ENCODE results near the gene STMN1. TPM values are rescaled to one million over a fixed set of nuclear protein-coding genes. Genes with fewer than 3 reads are reported as not detected.
A peak's percentile ranks its signal among the peaks of the same experiment; 100 is the strongest.
"Not testable (repeated sequence)": the region's sequence is repeated elsewhere in the genome, so short reads cannot be mapped to it uniquely, and the experiment has no call there.

The STMN1 gene
- total RNA-seq, 1 experiment from 2014 or later: 933 TPM

DNA sequence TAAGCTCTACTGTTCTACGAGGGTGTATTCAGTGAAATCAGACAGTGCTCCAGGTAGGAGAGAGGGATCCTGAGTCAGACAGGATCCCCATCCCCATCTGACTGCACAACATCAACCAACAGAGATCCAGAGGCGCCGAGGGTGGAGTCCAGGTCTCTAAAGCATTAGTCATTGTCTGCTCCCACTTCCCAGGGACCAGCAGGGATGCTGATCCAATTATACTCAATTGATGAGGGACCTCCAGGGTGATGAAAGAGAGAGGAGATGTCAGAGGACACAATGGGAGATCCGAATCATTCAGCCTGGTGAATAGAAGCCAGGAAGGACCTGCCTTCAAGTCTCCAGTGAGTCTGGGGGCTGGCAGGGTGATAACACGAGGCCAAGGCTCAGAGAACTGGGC, 39.5 kb upstream of the STMN1 start:
- TF ChIP-seq, protein P1, sequence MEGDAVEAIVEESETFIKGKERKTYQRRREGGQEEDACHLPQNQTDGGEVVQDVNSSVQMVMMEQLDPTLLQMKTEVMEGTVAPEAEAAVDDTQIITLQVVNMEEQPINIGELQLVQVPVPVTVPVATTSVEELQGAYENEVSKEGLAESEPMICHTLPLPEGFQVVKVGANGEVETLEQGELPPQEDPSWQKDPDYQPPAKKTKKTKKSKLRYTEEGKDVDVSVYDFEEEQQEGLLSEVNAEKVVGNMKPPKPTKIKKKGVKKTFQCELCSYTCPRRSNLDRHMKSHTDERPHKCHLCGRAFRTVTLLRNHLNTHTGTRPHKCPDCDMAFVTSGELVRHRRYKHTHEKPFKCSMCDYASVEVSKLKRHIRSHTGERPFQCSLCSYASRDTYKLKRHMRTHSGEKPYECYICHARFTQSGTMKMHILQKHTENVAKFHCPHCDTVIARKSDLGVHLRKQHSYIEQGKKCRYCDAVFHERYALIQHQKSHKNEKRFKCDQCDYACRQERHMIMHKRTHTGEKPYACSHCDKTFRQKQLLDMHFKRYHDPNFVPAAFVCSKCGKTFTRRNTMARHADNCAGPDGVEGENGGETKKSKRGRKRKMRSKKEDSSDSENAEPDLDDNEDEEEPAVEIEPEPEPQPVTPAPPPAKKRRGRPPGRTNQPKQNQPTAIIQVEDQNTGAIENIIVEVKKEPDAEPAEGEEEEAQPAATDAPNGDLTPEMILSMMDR (conservative IDR thresholded peaks at IDR 0.05; ENCODE audit: low read depth, low read length): no peak
- no peak for TF ChIP-seq EZH2 (IDR thresholded peaks at IDR 0.05; ENCODE audit: borderline replicate concordance, low read depth, low read length, poor library complexity, severe bottlenecking)
- peak; percentile 66 for DNase-seq (ENCODE audit: low spot score)
- no TSS peak for BruUV-seq (replicated peaks)
- H3K4me3 ChIP-seq (ENCODE audit: low read depth, low read length, poor library complexity, severe bottlenecking): no peak overlapping the region
- no peaks in the 10 kb centered on the region for H3K27me3 ChIP-seq (replicated peaks; ENCODE audit: insufficient read depth, low read depth, low read length, poor library complexity)
- no peak overlapping the region for H3K27ac ChIP-seq (ENCODE audit: low read depth, low read length, poor library complexity, severe bottlenecking)
- CTCF ChIA-PET: no interaction called here
- intact Hi-C loops (cut with micrococcal nuclease; ENCODE audit: unreplicated experiment): no loop called here
- no peaks in the 10 kb centered on the region for H3K4me1 ChIP-seq (ENCODE audit: insufficient read depth, low read length, poor library complexity, severe bottlenecking)
- POLR2A ChIA-PET (ENCODE audit: low non-redundant PET): no interaction called here
- H3K36me3 ChIP-seq (ENCODE audit: insufficient read depth, low read length, poor library complexity, severe bottlenecking): no peaks in the 10 kb centered on the region
- no peaks in the 10 kb centered on the region for H3K9me3 ChIP-seq (ENCODE audit: low read depth, low read length, poor library complexity, severe bottlenecking)

DNA sequence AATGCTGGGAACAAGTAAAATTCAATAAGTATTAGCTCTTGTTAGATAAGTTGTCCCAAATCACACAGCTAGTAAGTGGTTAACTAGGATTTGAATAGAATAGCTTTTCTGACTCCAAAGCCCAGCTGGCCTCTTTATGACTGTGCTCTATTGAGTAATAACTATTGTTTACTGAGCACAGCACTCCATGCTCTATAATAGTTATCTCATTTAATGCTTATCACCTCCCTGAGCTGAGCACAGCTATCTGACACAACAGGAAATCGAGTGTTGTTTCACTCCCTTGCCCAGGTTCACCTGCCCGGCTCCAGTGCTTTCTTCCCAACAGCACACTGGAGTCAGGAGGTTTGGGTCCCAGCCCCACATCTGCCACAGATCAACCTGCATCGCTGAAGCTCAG, 38.8 kb upstream of the STMN1 start:
- no peak overlapping the region for H3K27ac ChIP-seq (ENCODE audit: low read depth, low read length, poor library complexity, severe bottlenecking)
- DNase-seq (ENCODE audit: low spot score): peak; percentile 33
- H3K27me3 ChIP-seq (replicated peaks; ENCODE audit: insufficient read depth, low read depth, low read length, poor library complexity): no peaks in the 10 kb centered on the region
- no peaks in the 10 kb centered on the region for H3K9me3 ChIP-seq (ENCODE audit: low read depth, low read length, poor library complexity, severe bottlenecking)
- no peak for TF ChIP-seq EZH2 (IDR thresholded peaks at IDR 0.05; ENCODE audit: borderline replicate concordance, low read depth, low read length, poor library complexity, severe bottlenecking)
- TF ChIP-seq, protein P1 (conservative IDR thresholded peaks at IDR 0.05; ENCODE audit: low read depth, low read length): no peak
- intact Hi-C loops (cut with micrococcal nuclease; ENCODE audit: unreplicated experiment): no loop called here
- no peaks in the 10 kb centered on the region for H3K4me1 ChIP-seq (ENCODE audit: insufficient read depth, low read length, poor library complexity, severe bottlenecking)
- ChIA-PET POLR2A (ENCODE audit: low non-redundant PET) (no interaction called here), CTCF (interaction anchor here (0.5 to 0.6 kb wide), 2 partner anchors 12 to 53 kb away, joined by 3 read pairs; partner anchors contain the start of gene PAFAH2)
- no TSS peak for BruUV-seq (replicated peaks)
- H3K36me3 ChIP-seq (ENCODE audit: insufficient read depth, low read length, poor library complexity, severe bottlenecking): no peaks in the 10 kb centered on the region
- H3K4me3 ChIP-seq (ENCODE audit: low read depth, low read length, poor library complexity, severe bottlenecking): no peak overlapping the region

DNA sequence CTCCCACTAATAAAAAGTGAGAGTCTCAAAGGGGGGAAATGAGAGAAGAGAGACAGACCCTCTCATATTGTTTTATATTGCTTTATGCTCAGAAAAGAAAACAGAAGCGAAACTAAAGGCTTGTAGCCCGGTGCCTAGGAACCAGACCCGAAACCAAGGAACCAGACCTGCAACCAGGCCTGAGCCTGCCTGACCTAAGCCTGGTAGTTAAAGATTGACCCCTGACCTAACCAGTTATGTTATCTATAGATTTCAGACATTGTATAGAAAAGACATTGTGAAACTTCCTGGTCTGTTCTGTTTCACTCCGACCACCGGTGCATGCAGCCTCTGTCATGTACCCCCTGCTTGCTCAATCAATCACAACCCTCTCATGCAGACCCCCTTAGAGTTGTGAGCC, 37.3 kb upstream of the STMN1 start:
- POLR2A ChIA-PET (ENCODE audit: low non-redundant PET); CTCF ChIA-PET; intact Hi-C loops (cut with micrococcal nuclease; ENCODE audit: unreplicated experiment); H3K27ac ChIP-seq (ENCODE audit: low read depth, low read length, poor library complexity, severe bottlenecking); DNase-seq (ENCODE audit: low spot score); H3K36me3 ChIP-seq (ENCODE audit: insufficient read depth, low read length, poor library complexity, severe bottlenecking); BruUV-seq (replicated peaks); H3K27me3 ChIP-seq (replicated peaks; ENCODE audit: insufficient read depth, low read depth, low read length, poor library complexity); H3K4me3 ChIP-seq (ENCODE audit: low read depth, low read length, poor library complexity, severe bottlenecking); H3K4me1 ChIP-seq (ENCODE audit: insufficient read depth, low read length, poor library complexity, severe bottlenecking); H3K9me3 ChIP-seq (ENCODE audit: low read depth, low read length, poor library complexity, severe bottlenecking): not testable (repeated sequence)

GRCh38 chr1:25936947-25937346, 30.7 kb upstream of the STMN1 start:
- no peaks in the 10 kb centered on the region for H3K4me1 ChIP-seq (ENCODE audit: insufficient read depth, low read length, poor library complexity, severe bottlenecking)
- no peak for TF ChIP-seq EZH2 (IDR thresholded peaks at IDR 0.05; ENCODE audit: borderline replicate concordance, low read depth, low read length, poor library complexity, severe bottlenecking)
- TF ChIP-seq, protein P1 (conservative IDR thresholded peaks at IDR 0.05; ENCODE audit: low read depth, low read length): no peak
- BruUV-seq (replicated peaks): no TSS peak
- H3K9me3 ChIP-seq (ENCODE audit: low read depth, low read length, poor library complexity, severe bottlenecking): no peaks in the 10 kb centered on the region
- CTCF ChIA-PET: no interaction called here
- no peak overlapping the region for H3K27ac ChIP-seq (ENCODE audit: low read depth, low read length, poor library complexity, severe bottlenecking)
- H3K27me3 ChIP-seq (replicated peaks; ENCODE audit: insufficient read depth, low read depth, low read length, poor library complexity): no peaks in the 10 kb centered on the region
- POLR2A ChIA-PET (ENCODE audit: low non-redundant PET): no interaction called here
- intact Hi-C loops (cut with micrococcal nuclease; ENCODE audit: unreplicated experiment): no loop called here
- no peak overlapping the region for H3K4me3 ChIP-seq (ENCODE audit: low read depth, low read length, poor library complexity, severe bottlenecking)
- no peak for DNase-seq (ENCODE audit: low spot score)
- H3K36me3 ChIP-seq (ENCODE audit: insufficient read depth, low read length, poor library complexity, severe bottlenecking): no peaks in the 10 kb centered on the region
